HG03378 (cell line): ENCODE results near the gene SPEN.
"Not testable (repeated sequence)": the region's sequence is repeated elsewhere in the genome, so short reads cannot be mapped to it uniquely, and the experiment has no call there.

Experiments used
- ATAC-seq: cut with Tn5 transposase; IDR thresholded peaks from one replicate; pipeline ENCODE4 v1.9.1; 2021; ENCODE audit warnings: mild to moderate bottlenecking, moderate library complexity; ENCODE audit not compliant: unreplicated experiment

SPEN gene

GRCh38 chr1:15896841-15897610 lies 49.5 kb downstream of the SPEN start:
- ATAC-seq = not testable (repeated sequence)

GRCh38 chr1:15899266-15899665 lies 51.8 kb downstream of the SPEN start:
- no peak for ATAC-seq

- ATAC-seq = no peak
These were observed 53.3 kb downstream of the SPEN start for GRCh38 chr1:15900662-15901279.

- no peak for ATAC-seq
These were observed 55.4 kb downstream of the SPEN start for GRCh38 chr1:15902882-15903281.

- no peak for ATAC-seq
These were observed 61.1 kb downstream of the SPEN start for GRCh38 chr1:15908597-15908996.

- no peak for ATAC-seq
These were observed 63.6 kb downstream of the SPEN start for GRCh38 chr1:15911141-15911540.

- ATAC-seq = no peak
These were observed 64.4 kb downstream of the SPEN start for GRCh38 chr1:15911927-15912326.

GRCh38 chr1:15913607-15914006 lies 66.1 kb downstream of the SPEN start:
- not testable (repeated sequence) for ATAC-seq

- ATAC-seq = no peak
These were observed 68.5 kb downstream of the SPEN start for GRCh38 chr1:15915991-15916390.

- no peak for ATAC-seq
These were observed 68.9 kb downstream of the SPEN start for GRCh38 chr1:15916417-15916816.

- no peak for ATAC-seq
These were observed 69.4 kb downstream of the SPEN start for GRCh38 chr1:15916916-15917315.

- peak; percentile 58 for ATAC-seq
These were observed 71.6 kb downstream of the SPEN start for GRCh38 chr1:15918962-15919715.

GRCh38 chr1:15923241-15923640 lies 75.7 kb downstream of the SPEN start:
- no peak for ATAC-seq

GRCh38 chr1:15926448-15926847 lies 78.9 kb downstream of the SPEN start:
- not testable (repeated sequence) for ATAC-seq

GRCh38 chr1:15928971-15929965 lies 81.8 kb downstream of the SPEN start:
- ATAC-seq = no peak

- no peak for ATAC-seq
These were observed 83.9 kb downstream of the SPEN start for GRCh38 chr1:15931401-15931800.

- ATAC-seq = no peak
These were observed 84.4 kb downstream of the SPEN start for GRCh38 chr1:15931884-15932283.

- no peak for ATAC-seq
These were observed 85.1 kb downstream of the SPEN start for GRCh38 chr1:15932612-15933011.

- no peak for ATAC-seq
These were observed 86.2 kb downstream of the SPEN start for GRCh38 chr1:15933684-15934083.

GRCh38 chr1:15934211-15935055 lies 86.9 kb downstream of the SPEN start:
- no peak for ATAC-seq
